HG03039 (cell line): ENCODE measurements around the gene ONECUT1.
"Not testable (repeated sequence)": the region's sequence is repeated elsewhere in the genome, so short reads cannot be mapped to it uniquely, and the experiment has no call there.

Source experiments
- ATAC-seq: cut with Tn5 transposase; IDR thresholded peaks from one replicate; pipeline ENCODE4 v1.9.1; 2021; ENCODE audit warnings: mild to moderate bottlenecking, moderate library complexity; ENCODE audit not compliant: unreplicated experiment

ONECUT1 gene

DNA sequence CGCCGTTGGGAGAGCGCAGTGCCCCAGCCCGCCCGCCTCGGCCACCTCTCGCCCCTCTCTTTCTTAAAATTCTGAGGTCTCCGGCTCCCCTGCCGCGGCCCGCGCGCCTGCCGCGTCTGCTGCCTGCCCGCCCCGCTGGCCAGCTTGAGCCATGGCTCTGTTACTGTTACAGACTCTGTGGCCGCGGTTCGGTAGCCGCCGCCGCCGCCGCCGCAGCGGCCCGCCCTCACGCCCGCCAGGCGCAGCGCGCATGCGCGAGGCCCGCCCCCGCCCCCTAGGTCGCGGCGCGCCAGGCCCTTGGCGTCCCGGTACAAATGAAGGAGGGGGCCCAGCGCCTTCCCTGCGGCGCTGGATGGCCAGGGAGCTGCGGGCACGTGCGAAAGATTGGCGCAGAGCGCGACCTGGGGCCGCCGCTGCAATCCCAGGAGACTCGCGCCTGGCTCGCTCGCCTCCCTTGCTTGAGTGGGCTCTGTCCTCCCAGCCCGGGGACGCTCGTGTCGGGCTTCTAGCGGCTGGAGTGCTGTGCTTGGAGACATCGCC, at the start of gene ONECUT1:
TSS of gene ONECUT1 (minus strand) at position 168 of the 540 bp plus-strand sequence. CDS start 452 bp downstream, outside the sequence.
- peak; percentile 60 for ATAC-seq

DNA sequence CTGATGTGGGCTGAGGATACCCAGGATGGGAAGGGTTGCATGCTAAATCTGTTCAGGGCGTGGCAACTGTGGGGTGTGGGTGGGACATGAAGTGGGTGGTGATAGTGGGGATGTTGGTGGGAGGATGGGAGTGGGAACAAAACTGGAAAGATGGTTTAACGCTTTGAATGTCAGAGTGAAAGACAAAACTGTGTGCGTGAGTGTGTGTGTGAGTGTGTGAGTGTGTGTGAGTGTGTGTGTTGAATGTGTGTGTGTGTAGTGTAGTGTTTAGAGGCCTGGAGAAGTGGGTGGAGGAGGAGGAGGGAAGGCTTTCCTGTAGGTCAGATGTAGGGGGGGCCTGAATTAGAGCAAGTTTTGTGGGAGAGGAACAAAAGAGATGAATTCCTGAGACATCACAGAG, 44.2 kb upstream of the ONECUT1 start:
- no peak for ATAC-seq

DNA sequence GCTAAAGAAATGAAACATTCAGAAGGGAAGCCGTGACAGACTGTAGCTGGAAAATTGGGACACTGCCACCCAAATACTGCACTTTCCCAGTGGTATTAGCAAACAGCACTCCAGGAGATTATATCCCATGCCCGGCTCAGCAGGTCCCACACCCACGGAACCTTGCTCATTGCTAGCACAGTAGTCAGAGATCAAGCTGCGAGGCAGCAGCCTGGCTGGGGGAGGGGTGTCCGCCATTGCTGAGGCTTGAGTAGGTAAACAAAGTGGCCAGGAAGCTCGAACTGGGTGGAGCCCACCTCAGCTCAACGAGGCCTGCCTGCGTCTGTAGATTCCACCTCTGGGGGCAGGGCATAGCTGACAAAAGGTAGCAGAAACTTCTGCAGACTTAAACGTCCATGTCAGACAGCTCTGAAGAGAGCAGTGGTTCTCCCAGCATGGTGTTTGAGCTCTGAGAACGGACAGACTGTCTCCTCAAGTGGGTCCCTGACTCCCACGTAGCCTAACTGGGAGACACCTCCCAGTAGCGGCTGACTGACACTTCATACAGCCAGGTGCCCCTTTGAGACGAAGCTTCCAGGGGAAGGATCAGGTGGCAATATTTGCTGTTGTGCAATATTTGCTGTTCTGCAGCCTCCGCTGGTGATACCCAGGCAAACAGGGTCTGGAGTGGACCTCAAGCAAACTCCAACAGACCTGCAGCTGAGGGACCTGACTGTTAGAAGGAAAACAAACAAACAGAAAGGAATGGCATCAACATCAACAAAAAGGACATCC, 34.2 kb upstream of the ONECUT1 start:
- ATAC-seq = not testable (repeated sequence)

DNA sequence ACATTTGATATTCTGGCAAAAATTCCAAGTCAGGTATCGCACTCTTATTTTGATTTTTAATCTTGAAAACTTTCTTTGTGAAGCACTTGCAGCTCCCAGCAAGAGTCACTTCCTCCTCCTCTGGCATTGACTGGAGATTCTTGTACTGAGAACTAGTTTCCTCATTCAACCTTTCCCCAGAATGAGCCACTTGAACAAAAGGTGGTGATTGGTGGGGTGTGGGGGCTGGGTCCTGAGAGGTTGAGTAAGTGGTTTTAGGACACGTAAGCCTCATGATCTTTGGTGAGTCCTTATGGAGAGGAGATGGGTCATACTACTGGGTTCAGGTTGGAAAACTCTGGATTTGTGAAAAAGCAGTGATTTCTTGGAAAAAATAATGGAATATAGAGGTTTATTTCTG, 32.3 kb upstream of the ONECUT1 start:
- ATAC-seq = no peak

DNA sequence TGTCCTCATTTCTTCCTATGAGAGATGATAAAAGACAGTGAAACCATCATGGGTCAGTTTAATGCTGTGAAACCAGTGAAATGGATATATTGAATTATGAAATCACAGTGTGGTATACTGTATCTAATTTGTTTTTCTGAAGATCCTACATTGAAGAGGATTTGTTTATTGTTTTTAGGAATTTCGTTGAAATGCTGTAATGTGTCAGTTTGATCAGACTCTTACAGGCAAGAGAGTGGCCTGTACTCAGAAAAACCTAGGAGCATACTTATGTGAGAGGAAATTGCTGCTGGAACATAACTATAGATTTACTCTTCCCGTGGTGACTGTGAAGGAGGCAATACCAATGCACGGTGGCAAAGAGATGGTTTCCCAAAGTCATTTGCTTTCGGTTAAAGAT, 29.1 kb upstream of the ONECUT1 start:
- ATAC-seq = no peak

DNA sequence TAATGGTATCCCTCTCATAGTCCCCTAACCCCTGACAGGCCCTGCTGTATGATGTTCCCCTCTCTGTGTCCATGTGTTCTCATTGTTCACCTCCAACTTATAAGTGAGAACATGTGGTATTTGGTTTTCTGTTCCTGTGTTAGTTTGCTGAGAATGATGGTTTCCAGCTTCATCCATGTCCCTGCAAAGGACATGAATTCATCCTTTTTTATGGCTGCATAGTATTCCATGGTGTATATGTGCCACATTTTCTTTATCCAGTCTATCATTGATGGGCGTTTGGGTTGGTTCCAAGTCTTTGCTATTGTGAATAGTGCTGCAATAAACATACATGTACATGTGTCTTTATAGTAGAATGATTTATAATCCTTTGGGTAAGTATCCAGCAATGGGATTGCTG, 25.8 kb upstream of the ONECUT1 start:
- ATAC-seq = not testable (repeated sequence)

DNA sequence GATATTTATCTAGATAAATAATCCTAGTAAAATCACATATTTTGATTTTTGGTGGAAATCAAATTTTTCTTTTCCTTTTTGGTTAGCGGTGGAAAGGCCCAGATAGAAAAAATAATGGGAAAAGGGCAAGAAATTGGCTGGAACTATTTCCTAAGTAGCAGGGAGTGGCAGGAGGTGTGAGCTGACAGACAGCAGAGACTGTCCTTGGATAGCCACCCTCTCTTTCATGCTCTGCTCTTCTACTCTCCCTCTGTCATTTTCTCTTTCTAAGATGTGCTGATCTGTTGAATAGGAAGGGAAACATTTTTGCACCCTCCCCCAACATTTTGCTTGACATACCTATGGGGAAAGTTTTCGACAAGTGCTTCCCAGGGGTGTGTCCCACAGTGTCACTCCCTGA, 18.9 kb upstream of the ONECUT1 start:
- no peak for ATAC-seq

DNA sequence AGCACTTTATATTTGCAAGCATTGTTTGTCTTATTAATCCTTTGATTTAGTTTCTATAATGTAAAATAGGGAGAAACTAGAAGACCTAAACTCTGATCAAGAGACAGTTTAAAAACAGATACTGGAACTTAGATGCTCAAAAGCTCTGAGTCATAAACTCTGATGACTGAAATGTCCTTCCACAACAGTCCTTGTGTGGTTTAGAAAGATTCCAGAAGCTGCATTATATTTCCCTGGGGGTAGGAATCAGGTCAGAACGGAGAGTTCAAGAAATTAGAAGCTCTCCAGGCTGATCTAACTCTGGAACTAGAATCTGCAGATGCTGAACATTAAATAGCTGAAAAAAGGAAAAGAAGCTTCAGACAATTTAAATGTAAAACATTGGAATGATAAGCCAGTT, 18.3 kb upstream of the ONECUT1 start:
- no peak for ATAC-seq

DNA sequence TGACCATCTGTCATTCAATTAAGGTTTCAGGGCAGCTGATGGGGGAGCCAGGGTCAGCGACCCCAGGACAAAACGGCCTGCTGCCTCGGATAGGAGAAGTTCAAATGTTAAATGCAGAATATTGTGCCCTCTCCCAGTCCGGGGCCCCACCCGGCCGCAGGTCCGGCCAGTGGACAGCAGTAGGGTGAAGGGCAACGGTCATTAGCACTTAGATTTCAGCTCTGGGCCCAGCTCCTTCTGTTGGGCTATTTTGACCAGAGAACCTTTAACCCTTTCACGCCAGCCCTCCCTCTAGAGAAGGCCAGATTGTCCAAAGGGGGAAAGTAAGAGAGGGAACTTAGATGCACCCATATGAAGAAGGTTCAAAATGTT, 16.1 kb upstream of the ONECUT1 start:
- no peak for ATAC-seq

DNA sequence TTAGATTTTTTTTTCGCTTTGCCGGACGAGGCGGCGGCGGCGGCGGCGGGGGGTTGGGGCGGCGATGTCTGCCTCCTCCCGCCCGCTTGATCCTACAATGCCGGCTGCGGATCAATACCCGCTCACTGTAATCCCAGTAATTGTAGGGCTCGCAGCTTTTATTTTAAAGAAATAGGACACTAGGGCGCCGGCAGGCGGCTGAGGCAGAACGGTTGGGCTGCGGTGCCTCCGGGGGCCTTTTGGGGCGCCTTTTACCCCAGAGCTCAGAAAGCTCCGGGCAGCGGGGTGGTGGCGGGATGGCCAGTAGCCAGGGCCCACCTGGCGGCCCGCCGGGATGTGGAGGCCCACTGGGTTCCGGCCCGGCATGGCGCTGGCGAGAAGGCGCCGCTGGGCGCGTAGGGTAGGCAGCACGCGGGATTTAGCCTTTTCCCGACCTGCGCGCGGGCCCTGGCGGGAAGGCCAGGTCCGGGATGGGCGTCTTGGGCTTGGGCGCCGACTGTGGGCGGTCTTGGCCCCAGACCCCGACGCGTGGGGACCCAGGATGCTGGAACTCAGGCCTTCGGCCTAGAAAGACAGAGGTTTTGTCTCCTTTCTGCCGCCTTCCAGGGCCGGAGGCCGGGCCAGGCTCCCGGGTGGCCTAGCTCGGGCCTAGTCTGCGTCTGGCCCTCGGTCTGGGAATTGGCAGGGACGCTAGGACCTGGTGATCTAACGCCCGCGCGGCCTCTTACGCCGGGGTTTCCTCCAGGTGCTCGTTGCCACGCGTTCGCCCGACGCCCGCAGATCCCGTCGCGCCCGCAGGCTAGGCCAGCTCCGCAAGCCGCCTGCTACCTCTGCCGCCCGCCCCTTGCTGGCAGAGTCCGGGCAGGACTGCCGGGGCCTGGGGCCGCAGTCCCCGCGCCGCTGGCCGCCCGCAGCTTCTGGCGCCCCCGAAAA, 15.5 kb upstream of the ONECUT1 start:
- no peak for ATAC-seq

DNA sequence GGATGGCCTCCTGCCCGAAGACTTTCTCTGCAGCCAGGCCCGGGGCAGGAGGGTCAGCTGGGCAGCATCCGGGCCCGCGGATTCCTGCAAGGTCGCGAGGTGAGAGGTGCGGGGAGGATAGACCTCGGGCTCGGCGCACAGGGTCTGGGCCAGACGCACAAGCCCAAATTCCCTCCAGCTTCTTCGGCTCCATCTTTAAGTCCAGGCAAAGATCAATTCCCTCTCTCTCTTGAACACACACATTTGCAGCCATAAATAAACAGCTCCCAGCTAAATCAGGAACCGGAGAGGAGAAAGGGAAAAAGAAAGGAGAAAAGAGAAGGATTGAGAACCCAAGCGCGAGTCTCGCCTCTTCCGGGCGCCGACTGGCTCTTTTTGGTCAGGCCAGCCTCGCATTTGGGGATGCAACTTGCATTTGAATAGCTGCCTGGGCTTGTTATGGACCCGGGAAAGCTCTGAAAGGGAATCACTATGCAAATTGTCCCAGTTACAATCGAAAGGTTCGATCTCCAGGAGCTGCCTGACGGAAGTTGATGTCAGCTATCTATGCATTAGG, 14.5 kb upstream of the ONECUT1 start:
- ATAC-seq = no peak

DNA sequence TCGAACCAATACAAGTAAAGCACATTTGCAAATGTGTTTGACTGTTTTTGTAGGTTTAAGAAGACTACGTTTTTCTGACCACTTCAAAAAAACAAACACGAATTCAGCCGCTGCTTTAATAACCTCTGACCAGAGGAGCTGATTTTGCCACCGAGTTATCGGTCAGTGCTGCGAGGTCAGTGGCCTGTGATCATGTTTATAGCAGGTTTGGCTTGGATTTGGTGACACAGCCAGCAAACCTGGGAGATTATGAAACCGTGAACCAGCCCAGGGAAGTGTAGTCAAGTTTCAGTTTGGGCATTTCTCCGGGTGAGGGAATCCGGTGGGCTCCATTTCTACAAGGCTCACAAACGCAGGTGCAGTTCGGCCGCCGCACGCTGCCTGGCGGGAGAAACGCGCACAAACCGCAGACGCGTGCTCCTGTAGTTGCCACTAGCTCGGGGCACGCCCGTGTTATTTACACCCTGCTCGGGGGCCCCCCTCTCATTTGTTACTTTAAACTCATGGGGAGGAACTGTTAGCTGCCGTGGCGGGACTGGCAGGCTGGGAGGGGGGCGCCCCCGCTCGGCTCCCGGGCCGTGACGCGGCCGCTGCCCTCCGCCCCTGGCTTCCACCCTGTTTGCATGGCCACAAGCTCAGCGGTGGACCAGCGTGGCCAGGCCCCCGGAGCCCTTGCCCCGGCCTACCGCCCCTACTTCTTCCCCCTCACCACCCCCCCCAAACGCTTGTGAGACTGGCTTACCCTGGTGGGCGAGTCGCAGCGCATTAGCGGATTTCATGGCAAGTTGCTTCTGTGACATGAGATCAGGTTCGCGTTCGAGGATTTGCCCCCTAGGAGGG, 13.6 kb upstream of the ONECUT1 start:
- ATAC-seq = no peak

DNA sequence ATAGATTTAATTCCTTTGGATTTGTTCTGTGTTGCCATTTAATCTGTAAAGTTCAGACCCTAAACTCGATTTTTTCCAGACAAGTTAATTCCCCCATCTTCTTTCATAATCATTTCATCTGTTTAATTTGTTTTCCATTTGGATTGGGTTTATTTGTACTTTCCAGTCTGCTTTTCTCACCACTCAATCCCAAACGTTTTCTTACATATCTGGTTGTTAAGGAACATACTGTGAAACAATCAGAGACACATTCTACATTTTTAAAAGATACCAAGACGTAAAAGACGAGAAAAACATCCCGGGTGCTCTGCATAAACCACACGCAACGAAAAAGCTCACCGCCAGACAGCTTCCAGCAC, 13.0 kb upstream of the ONECUT1 start:
- no peak for ATAC-seq

DNA sequence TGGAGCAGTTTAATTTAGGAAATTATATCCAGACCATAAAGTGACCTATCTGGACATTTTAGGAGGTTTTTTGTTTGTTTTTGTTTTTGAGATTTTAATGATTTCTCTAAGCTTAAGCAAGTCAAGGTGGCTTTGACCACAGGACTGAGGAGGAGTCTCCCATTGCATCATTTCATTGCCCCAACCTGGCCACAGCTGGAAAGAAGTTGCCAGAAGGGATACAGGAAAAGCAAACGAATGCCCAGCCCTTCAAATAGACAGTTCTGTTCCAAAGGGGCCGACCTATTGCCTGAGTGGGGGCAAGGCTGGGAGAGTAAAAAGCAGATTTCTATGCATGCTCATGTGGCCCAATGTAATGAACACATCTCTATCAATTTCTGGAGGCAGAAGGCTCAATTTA, 12.0 kb upstream of the ONECUT1 start:
- no peak for ATAC-seq

DNA sequence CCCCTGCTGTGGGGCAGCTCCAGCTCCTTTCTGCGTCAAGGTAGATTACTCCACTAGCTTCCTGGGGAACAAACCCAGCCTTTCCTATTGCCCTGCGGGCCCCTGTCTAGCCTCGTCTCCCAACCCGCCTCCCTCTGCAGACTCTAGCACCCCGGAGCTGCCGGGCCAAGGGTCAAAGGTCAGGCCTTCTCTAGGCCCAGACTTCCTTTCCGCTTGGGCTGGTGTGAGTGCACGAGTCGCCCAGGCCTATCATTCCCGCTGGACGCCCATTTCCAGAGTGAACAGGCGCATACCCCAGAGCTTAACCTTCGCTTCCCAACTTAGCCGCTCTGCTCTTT, 11.6 kb upstream of the ONECUT1 start:
- no peak for ATAC-seq

DNA sequence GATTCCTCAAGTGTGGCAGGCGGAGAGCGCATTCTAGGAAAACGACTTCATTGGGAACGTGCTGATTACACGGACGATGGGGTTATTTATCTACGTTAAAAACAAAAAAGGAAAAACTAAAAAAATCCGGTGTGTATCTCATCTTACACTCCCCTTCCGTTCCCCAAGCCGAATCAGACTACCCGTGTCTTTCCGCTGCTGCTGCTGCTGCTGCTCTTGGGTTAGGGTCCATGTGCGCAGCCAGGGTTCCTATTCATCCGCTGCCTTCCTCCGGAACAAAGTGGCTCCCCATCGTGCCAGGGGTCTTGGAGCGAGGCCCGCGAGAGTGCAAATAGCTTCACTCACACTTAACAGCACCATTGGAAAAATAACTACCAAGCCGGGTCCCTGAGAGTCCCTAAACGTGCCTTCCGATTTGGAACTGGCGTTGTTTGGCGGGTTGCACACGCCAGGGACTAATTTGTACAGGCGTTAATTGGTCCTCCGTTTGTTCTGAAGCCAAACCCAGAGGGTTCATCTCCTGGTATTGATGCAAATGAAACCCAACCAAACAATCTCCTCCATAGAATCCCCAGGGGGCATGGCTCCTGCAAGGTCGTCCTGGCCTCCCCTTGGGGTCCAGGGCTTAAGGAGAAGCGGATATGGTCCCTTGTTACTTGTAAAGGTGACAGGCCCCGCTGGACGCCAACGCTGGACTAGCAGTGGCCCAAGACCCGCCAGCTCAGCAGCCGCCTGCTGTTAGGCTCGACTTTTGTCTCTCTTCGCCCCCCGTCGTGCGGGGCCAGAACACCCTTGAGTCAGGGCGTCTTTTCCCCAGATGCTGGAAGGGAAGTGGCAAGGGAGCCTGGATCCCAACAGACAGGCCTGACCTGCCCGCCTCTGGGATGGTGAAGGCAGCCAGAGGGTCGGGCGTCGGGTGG, 11.0 kb upstream of the ONECUT1 start:
- ATAC-seq = no peak

DNA sequence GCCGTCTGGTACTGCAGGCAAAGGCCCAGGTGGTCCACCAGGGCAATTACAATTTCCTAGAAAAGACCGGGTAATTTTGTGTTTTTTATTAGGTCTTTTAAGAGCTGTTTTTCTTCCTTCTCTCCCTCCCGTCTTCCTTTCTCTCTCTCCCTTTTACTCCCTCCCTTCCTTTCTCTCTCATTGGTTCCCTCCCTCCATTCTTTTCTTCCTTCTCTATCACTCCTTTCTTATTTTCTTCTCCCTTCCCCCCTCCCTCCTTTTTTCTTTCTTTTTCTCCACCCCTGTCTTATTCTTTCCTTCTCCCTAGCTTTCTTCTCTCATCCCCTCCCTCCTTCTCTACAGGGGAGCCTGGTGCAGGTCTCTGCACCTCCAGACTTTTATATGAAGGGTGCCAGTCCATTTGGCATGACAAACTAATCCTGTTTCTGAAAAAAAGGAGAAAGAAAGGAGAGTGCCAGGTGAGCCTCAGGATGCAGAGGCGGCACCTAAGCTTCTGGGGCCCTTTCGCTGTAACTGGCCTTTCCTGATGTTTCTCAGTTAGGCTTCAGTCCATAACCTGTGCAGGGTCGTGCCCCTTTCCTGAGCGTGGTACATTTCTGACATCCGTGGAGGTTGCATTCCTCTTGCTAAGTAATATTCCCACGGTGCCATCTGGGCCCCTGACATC, 9.1 kb upstream of the ONECUT1 start:
- ATAC-seq = no peak

DNA sequence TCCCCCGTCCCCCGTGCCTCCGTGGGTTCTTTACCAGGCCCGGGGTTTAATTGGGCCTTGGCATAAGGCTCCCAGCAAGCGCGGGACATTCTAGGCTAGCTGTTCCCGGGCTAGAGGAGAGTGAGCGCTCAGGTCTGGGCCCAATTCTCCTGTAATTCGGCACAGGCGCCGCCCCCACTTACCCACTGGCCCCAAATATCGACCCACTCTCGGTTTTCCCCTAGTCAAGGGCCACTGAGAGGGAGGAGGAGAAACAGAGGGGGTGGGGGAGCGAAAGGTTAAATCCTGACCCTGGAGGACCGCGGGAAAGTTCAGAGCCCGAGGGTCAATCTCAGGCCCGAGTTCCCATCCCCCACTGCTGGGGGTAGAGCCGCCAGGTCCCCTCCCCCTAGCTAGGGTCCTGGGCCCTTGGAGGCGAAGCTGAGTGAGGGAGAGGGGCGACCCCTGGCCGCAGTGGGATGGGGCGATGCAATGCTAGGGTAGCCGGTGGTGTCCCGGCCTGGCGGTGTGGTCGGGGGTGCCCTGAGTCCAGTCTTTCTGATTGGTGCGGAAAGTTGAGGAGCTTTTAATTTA, 8.5 kb upstream of the ONECUT1 start:
- ATAC-seq = no peak
